Caco-2 (cell line): ENCODE data around the gene MCAT. TPM values are rescaled to one million over a fixed set of nuclear protein-coding genes. Genes with fewer than 3 reads are reported as not detected.

Source experiments
- Bru-seq: library from RNA; stranded (reverse); fragments of 400-500 nt; gene quantifications from one replicate; lab custom pipeline; 2021; lab: Mats Ljungman, UMichigan
- BruChase-seq, 2 experiments: library from RNA; stranded (reverse); fragments of 400-500 nt; gene quantifications; one replicate each; lab custom pipeline; 2021; lab: Mats Ljungman, UMichigan
- BruUV-seq: library from RNA; stranded (reverse); fragments of 400-500 nt; replicated peaks from 2 replicates; lab custom pipeline; 2021; lab: Mats Ljungman, UMichigan
- CTCF ChIA-PET: fragments of 300-600 bp; sonication (Branson Sonifier 250); formaldehyde crosslinking; loops from one replicate; lab custom pipeline; 2022; ENCODE audit warnings: antibody characterized with exemption; lab: Charles Lee
- POLR2A ChIA-PET: fragments of 300-600 bp; sonication (Branson Sonifier 250); formaldehyde crosslinking; loops from one replicate; lab custom pipeline; 2022; ENCODE audit warnings: antibody characterized with exemption; lab: Charles Lee
- DNase-seq, 2 experiments: peaks; one replicate each; pipeline versions ENCODE4 v3.0.0 to v3.0.0-alpha.2; 2020 to 2022
- H3K27me3 ChIP-seq: replicated peaks from 2 replicates; pipeline ENCODE4 v1.6.0; 2011; ENCODE audit warnings: low read length; ENCODE audit not compliant: control insufficient read depth, insufficient read depth
- H3K36me3 ChIP-seq: 2 replicates; pipeline ENCODE4 v1.5.1; 2011; ENCODE audit warnings: low read length; ENCODE audit not compliant: control insufficient read depth, insufficient read depth
- H3K4me1 ChIP-seq: fragments of 250-450 bp; sonication (Bioruptor Pico); 2 replicates; pipeline ENCODE4 v1.5.1; 2020; ENCODE audit warnings: mild to moderate bottlenecking
- H3K4me3 ChIP-seq: 2 replicates; pipeline ENCODE4 v1.5.1; 2011; ENCODE audit warnings: low read depth, mild to moderate bottlenecking, control low read depth, low read length
- H3K9me3 ChIP-seq: fragments of 250-450 bp; sonication (Bioruptor Pico); 2 replicates; pipeline ENCODE4 v1.5.1; 2020; ENCODE audit warnings: mild to moderate bottlenecking, moderate library complexity
- H3K27ac Mint-ChIP-seq: one replicate; pipeline ENCODE4 v1.8.0; 2022; ENCODE audit warnings: mixed read lengths; ENCODE audit not compliant: unreplicated experiment
- H3K27me3 Mint-ChIP-seq: one replicate; pipeline ENCODE4 v1.8.0; 2022; ENCODE audit warnings: mixed read lengths; ENCODE audit not compliant: insufficient read depth, unreplicated experiment
- H3K36me3 Mint-ChIP-seq: one replicate; pipeline ENCODE4 v1.8.0; 2022; ENCODE audit warnings: mild to moderate bottlenecking, mixed read lengths; ENCODE audit not compliant: insufficient read depth, unreplicated experiment
- H3K4me1 Mint-ChIP-seq: one replicate; pipeline ENCODE4 v1.8.0; 2022; ENCODE audit warnings: low read depth, mixed read lengths; ENCODE audit not compliant: unreplicated experiment
- H3K4me3 Mint-ChIP-seq: one replicate; pipeline ENCODE4 v1.8.0; 2022; ENCODE audit warnings: mild to moderate bottlenecking, moderate library complexity, mixed read lengths; ENCODE audit not compliant: unreplicated experiment
- H3K9me3 Mint-ChIP-seq: one replicate; pipeline ENCODE4 v1.8.0; 2022; ENCODE audit warnings: mixed read lengths; ENCODE audit not compliant: unreplicated experiment
- intact Hi-C: fragments of 100-400 bp; cut with micrococcal nuclease; formaldehyde crosslinking; loops from one replicate; pipeline ENCODE4 v1.10.0; 2022; ENCODE audit not compliant: unreplicated experiment
- long read RNA-seq: library from polyadenylated mRNA; stranded (forward); transcript quantifications from one replicate; pipeline ENCODE4 v2.0.0, GENCODE V29; 2022
- total RNA-seq: library from RNA; stranded (reverse); gene quantifications from 2 replicates; pipeline ENCODE4 v1.2.3, GENCODE V29; 2022
- TF ChIP-seq, protein P1 (sequence below), 2 experiments: fragments of 200-600 bp in 1 of 2; IDR thresholded peaks; 1 replicate in 1 of 2; 2 replicates in 1 of 2; pipeline versions ENCODE4 v1.5.1 to v1.8.0; 2011 to 2022; ENCODE audit warnings: antibody characterized with exemption in 1 of 2, control low read depth in 1 of 2, inconsistent platforms in 1 of 2, low read depth in 1 of 2, low read length in 1 of 2, mild to moderate bottlenecking in 1 of 2, moderate library complexity in 1 of 2; ENCODE audit not compliant: insufficient read depth in 1 of 2, severe bottlenecking in 1 of 2, unreplicated experiment in 1 of 2

The MCAT gene, protein sequence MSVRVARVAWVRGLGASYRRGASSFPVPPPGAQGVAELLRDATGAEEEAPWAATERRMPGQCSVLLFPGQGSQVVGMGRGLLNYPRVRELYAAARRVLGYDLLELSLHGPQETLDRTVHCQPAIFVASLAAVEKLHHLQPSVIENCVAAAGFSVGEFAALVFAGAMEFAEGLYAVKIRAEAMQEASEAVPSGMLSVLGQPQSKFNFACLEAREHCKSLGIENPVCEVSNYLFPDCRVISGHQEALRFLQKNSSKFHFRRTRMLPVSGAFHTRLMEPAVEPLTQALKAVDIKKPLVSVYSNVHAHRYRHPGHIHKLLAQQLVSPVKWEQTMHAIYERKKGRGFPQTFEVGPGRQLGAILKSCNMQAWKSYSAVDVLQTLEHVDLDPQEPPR
- 23.5 and 23.8 TPM in 2 replicates for total RNA-seq
- Bru-seq, nascent RNA: percentile 62 among the genes with signal in this experiment
- percentile 65 among the genes with signal in this experiment for BruChase-seq, experiment 1, labeled RNA remaining after a 2-hour chase
- percentile 65 among the genes with signal in this experiment for BruChase-seq, experiment 2, labeled RNA remaining after a 6-hour chase
- long read RNA-seq, transcript MCAT-201 (4 exons, 2,056 nt): major isoform, 32 of 42 reads
- long read RNA-seq, transcript MCAT-202 (3 exons, 1,134 nt): minor isoform, 8 of 42 reads
- long read RNA-seq, partial matches to known transcripts: 0 of 42 reads
- long read RNA-seq, other reads (novel, unspliced or antisense): 2 of 42 reads

GRCh38 chr22:43142880-43143562 lies at the start of gene MCAT:
TSS of gene MCAT (minus strand) at chr22:43143398. CDS start at chr22:43143348, 50 bp downstream.
- Histone ChIP-seq H3K4me3 (peak within 1 kb of the TSS; percentile 98), H3K9me3 (no peaks in the 10 kb centered on the region), H3K36me3 (peaks cover 5% of the 10 kb centered on the region), H3K27me3 (no peaks in the 10 kb centered on the region), H3K4me1 (peaks cover 7% of the 10 kb centered on the region; the same call in 1 of the 2 replicates)
- intact Hi-C loops: no loop called here
- ChIA-PET CTCF (interaction anchor here (0.6 kb wide), 1 partner anchor 10 kb away, joined by 5 read pairs; no protein-coding TSS in a partner anchor), POLR2A (interaction anchor here (0.6 to 0.7 kb wide), 5 partner anchors 8 to 850 kb away, joined by 3 to 7 read pairs (median 3); partner anchors contain the start of genes PACSIN2 and TSPO)
- H3K27me3 Mint-ChIP-seq: no peaks in the 10 kb centered on the region
- peak; percentile 80 to 90 for DNase-seq
- H3K9me3 Mint-ChIP-seq: no peaks in the 10 kb centered on the region
- TSS peak; percentile 63 for BruUV-seq
- peak within 1 kb of the TSS; percentile 87 for H3K27ac Mint-ChIP-seq
- no peaks in the 10 kb centered on the region for H3K4me1 Mint-ChIP-seq
- H3K36me3 Mint-ChIP-seq: peaks cover 33% of the 10 kb centered on the region
- H3K4me3 Mint-ChIP-seq: peak within 1 kb of the TSS; percentile 81
- TF ChIP-seq, protein P1, sequence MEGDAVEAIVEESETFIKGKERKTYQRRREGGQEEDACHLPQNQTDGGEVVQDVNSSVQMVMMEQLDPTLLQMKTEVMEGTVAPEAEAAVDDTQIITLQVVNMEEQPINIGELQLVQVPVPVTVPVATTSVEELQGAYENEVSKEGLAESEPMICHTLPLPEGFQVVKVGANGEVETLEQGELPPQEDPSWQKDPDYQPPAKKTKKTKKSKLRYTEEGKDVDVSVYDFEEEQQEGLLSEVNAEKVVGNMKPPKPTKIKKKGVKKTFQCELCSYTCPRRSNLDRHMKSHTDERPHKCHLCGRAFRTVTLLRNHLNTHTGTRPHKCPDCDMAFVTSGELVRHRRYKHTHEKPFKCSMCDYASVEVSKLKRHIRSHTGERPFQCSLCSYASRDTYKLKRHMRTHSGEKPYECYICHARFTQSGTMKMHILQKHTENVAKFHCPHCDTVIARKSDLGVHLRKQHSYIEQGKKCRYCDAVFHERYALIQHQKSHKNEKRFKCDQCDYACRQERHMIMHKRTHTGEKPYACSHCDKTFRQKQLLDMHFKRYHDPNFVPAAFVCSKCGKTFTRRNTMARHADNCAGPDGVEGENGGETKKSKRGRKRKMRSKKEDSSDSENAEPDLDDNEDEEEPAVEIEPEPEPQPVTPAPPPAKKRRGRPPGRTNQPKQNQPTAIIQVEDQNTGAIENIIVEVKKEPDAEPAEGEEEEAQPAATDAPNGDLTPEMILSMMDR (IDR thresholded peaks at IDR 0.05; ENCODE audit: insufficient read depth in 1 of 2, low read depth in 1 of 2, low read length in 1 of 2, severe bottlenecking in 1 of 2, unreplicated experiment in 1 of 2): no peak

GRCh38 chr22:43191831-43192230 lies 48.6 kb upstream of the MCAT start:
- Mint-ChIP-seq H3K27ac (no peak overlapping the region), H3K36me3 (no peaks in the 10 kb centered on the region)
- CTCF ChIA-PET: no interaction called here

More at GRCh38 chr22:43191831-43192230, 48.6 kb upstream of the MCAT start:
- no peaks in the 10 kb centered on the region for H3K27me3 Mint-ChIP-seq
- H3K27me3 ChIP-seq: no peaks in the 10 kb centered on the region
- POLR2A ChIA-PET: no interaction called here
- H3K9me3 Mint-ChIP-seq: no peaks in the 10 kb centered on the region
- no peaks in the 10 kb centered on the region for H3K9me3 ChIP-seq
- H3K4me1 ChIP-seq: 0 out of 2 replicates have a peak, but pooled peaks cover 6% of the 10 kb centered on the region
- DNase-seq: no peak
- intact Hi-C loops: no loop called here
- no peak overlapping the region for H3K4me3 Mint-ChIP-seq
- no peak overlapping the region for H3K4me3 ChIP-seq
- TF ChIP-seq, protein P1 (IDR thresholded peaks at IDR 0.05; ENCODE audit: insufficient read depth in 1 of 2, low read depth in 1 of 2, low read length in 1 of 2, severe bottlenecking in 1 of 2, unreplicated experiment in 1 of 2): no peak
- no TSS peak for BruUV-seq
- peaks cover 6% of the 10 kb centered on the region for H3K4me1 Mint-ChIP-seq
- H3K36me3 ChIP-seq: no peaks in the 10 kb centered on the region
